Activated naive CD4-positive, alpha-beta T cell treated with anti-CD3 and anti-CD28 coated beads, Interleukin-2, amount 50 U/mL, for 16 hours (primary cell): ENCODE results near the gene ERGIC2.
"Not testable (repeated sequence)": the region's sequence is repeated elsewhere in the genome, so short reads cannot be mapped to it uniquely, and the experiment has no call there.

Source experiments
- DNase-seq: peaks from one replicate; pipeline ENCODE4 v3.0.0-alpha.2; 2020

Gene ERGIC2, protein sequence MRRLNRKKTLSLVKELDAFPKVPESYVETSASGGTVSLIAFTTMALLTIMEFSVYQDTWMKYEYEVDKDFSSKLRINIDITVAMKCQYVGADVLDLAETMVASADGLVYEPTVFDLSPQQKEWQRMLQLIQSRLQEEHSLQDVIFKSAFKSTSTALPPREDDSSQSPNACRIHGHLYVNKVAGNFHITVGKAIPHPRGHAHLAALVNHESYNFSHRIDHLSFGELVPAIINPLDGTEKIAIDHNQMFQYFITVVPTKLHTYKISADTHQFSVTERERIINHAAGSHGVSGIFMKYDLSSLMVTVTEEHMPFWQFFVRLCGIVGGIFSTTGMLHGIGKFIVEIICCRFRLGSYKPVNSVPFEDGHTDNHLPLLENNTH

GRCh38 chr12:29380536-29381523 is at the start of gene ERGIC2:
TSS of gene ERGIC2 (minus strand) at chr12:29381172. CDS start at chr12:29371633, 9,539 bp downstream.
- DNase-seq: peak; percentile 86

DNA sequence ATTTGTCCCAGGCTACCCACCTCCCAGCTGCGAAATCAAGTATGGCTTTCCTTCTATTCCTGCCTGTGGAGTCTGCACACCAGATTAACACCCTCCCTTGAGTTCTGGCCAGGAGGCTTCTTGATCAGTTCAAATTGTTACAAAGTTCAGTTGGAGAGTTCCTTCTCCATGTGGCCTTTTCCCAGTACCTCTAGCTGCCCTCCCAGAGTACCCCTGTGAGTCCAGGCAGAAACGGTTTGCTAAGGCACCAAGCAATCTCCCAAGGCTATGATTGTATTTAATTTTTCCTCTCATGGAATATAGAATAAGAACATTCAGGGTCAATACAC is 49.7 kb upstream of the ERGIC2 start:
- DNase-seq: no peak

GRCh38 chr12:29429999-29430715 is 49.2 kb upstream of the ERGIC2 start:
- DNase-seq: no peak

DNA sequence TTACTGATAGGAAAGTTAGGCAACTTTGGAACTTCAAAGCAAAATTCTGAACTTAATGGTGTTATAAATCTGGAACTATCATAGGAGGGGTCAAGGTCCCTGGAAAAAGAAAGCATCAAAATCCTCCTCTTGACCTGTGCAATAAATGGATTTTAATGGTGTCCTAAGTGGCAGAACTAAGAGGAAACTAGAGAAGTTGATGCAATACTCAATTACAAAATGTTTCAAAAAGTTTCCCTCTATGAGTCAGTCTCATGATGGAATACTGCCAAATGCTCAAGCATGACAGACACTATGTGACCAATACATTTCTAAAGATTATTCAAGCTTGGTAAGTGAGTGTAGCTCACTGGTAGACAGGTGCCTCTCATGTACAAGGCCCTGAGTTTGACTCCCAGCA is 47.7 kb upstream of the ERGIC2 start:
- no peak for DNase-seq

DNA sequence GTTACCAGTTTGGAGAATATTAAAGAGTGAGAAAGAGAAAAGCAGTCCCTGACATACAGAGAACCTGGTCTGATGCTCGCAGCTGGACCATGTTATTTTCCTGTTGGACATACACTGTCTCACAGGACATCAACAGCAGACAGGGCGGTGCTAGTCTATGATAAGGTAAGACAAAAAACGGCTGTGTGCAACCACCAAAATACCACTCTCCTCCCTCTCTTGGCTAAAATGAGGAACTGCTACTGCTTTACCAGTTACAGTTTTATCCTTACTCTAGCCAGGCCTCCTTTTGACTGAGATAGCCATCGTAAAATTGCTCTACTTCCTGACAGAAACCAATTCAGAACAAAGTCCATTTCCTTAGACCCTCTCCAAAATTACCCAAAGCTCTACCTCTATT is 47.0 kb upstream of the ERGIC2 start:
- DNase-seq: no peak

- DNase-seq: no peak
These were observed 45.5 kb upstream of the ERGIC2 start for GRCh38 chr12:29426498-29426897.

DNA sequence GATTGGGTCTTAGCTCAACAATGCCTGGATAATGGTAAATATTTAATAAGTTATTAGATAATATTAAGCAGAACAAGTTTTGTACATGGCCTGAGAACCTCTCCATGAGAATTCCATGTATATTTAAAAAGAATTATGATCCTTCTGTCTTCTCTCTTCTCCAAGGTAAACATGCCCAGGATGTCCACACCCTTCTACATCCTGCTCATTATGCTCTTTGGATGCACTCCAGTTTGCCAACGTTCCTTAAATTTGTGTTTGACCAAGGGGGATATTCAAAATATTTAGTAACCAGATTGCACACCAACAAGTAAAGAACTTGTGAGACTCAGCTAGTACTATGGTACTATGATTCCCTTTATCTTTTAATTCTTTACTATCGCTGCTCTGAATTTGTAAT is 44.8 kb upstream of the ERGIC2 start:
- no peak for DNase-seq

DNA sequence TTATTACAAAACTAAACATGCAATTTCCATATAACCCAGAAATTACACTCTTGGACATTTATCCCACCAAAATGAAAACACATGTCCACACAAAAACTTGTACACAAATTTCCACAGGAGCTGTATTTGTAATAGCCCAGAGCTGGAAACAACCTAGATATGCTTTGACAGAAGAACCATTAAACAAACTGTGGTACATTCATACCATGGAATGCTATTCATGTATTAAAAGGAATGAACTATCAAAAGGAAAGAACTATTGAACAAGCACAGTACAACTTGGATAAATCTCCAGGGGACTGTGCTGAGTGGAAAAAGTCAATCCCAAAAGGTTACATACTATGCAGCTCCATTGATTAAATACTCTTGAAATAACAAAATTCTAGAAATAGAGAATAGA is 35.8 kb upstream of the ERGIC2 start:
- DNase-seq: no peak

DNA sequence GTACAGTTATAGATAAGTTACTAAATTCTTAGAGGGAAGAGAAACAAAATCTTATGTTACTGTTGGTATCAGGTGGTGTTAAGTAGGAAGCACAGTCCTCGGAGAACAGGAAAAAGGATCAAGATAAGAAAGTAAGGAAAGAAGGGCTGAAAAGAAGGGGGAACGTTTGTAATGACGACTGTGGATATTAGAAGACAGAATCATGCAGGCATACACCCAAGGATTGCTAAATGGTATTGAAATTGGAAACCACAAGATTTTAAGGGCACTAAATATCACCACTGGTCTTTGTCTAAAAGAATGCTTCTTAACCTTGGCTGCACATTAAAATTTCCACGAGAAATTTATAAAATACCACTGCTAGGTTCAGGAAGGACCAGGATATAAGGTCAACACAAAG is 34.1 kb upstream of the ERGIC2 start:
- DNase-seq: no peak

GRCh38 chr12:29414368-29414767 is 33.4 kb upstream of the ERGIC2 start:
- no peak for DNase-seq

DNA sequence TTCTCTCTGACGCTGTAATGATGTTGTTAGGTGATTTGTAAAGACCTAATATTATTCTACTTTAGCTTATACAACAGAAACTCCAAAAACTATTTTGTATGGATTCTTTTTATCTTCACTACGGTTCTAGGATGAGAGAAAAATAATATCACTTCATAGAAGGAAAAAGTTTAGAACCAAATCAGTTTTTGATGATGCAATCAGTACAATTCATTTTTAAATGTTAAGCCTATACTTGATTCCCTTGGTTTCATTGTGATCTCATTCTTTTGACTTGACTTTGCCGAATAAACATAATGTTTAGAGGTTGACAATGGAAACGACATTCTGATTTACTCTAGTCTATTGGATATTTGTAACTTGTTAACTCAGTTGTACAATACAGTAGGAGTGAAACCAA is 24.6 kb upstream of the ERGIC2 start:
- DNase-seq: no peak

DNA sequence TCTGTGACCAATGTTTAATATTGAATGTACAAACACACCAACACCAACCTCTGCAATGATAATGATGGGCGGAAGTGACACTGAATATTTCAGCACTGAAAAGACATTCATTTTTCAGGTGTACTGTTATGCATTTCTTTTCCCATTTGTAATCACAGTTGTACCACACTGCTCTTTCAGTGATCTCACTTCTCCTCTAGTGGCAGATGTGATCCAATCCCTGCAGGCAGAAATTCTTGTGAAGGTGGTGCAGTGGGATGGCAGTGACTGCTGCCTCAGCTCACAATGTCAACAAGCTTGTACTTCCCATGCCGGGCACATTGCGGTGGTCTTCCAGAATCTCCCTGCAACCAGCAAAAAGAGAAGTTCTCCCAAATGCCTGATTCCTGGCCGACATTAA is 23.0 kb upstream of the ERGIC2 start:
- DNase-seq: no peak

- DNase-seq: no peak
These were observed 21.5 kb upstream of the ERGIC2 start for GRCh38 chr12:29402437-29402836.

- no peak for DNase-seq
These were observed 17.5 kb upstream of the ERGIC2 start for GRCh38 chr12:29398495-29398894.

GRCh38 chr12:29396774-29397173 is 15.8 kb upstream of the ERGIC2 start:
- no peak for DNase-seq

GRCh38 chr12:29395356-29395755 is 14.4 kb upstream of the ERGIC2 start:
- no peak for DNase-seq

DNA sequence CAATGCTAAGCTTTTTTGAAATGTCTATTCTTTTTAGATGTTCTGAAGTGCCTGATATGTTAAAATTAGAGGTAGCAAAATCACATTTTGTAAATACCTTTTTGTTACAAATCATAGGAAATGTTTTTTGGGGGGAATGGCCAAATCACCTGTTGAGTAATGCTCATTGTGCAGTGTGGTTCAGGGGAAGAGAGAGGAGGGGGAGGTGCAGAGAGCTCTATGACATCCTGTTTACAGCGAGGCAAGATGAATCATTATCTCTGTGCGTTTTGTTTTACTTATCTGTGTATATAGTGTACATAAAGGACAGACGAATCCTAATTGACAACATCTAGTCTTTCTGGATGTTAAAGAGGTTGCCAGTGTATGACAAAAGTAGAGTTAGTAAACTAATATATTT is 9.4 kb upstream of the ERGIC2 start:
- peak; percentile 33 for DNase-seq

DNA sequence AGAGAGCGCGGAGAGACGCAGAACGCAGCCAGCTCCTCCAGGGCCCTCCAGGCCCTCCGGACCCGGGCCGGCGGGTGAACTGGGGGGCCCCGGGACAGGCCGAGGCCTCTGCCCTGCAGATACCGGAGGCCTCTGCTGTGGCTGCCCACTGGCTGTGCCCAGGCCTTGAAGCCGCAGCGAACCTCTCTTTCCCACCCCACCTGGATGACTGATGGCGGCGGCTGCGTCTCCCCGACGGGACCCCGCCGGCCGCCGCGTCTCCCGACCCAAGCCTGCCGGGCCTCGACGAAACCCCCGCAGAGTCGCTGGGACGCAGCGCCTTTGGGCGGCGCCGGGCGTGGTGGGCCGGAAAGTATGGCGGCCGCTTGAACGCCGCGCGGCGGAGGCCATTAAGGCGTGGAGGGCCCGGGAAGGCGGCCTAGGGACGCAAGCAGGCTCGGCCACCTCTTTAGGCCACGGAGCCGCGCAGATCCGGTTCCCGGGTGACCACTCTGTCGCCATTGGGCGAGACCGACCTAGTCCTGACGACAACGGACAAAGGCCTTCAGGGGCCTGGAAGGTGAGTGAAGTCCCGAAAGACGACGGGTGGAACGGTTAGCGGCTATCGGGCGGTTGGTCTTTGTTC is 8.4 kb upstream of the ERGIC2 start:
- DNase-seq: no peak

- DNase-seq: not testable (repeated sequence)
These were observed 5.2 kb upstream of the ERGIC2 start for GRCh38 chr12:29386084-29386680.

DNA sequence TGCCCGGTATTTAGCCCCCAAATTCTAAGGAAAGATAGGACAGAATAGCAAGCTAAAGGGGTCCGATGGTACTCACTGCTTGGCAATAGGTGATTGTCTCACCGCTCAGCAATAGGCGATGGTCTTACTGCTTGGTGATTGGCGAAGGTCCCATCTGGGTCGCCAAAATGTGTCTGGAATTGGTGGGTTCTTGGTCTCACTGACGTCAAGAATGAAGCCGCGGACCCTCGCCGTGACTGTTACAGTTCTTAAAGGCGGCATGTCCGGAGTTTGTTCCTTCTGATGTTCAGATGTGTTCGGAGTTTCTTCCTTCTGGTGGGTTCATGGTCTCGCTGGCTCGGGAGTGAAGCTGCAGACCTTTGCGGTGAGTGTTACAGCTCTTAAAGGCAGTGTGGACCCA is 4.2 kb upstream of the ERGIC2 start:
- DNase-seq: not testable (repeated sequence)

DNA sequence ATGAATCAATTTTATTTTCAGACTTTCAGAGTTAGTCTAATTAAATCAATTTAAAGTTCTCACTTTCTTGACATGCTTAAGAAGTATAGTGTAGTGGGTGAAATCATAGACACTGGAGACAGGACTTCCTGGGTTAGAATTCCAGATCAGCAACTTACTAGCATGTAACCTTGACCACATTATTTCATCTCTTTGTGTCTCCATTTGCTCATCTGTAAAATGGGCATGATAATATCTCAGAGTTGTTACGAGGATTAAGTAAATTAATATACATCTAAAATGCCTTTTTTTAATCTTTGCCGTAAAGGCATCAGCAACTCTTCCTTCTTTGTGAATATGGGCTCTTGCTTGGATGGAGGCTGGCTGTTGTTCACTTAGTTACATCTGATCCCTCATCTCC is 1.3 kb upstream of the ERGIC2 start:
- no peak for DNase-seq

DNA sequence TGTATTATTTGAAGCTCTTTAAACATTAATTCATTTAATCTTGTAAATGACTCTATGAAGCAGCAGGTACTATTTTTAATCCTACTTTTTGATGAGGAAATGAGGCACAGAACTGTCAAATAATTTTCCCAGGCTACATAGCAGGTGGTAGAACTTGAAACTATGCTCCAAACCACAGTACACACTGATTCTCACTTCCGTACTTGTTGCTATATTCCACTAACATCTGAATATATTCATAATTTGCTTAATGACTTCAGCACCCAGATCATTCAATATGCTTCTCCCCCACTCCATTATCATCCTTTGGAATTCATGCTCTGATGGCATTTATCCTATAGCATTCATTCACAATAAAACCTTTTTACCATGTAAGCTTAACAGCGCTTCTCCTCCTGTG is 4.9 kb downstream of the ERGIC2 start:
- DNase-seq: no peak

- DNase-seq: no peak
These were observed 6.1 kb downstream of the ERGIC2 start for GRCh38 chr12:29374913-29375312.
